Astrocyte (in vitro differentiated cells and primary cell): ENCODE measurements around the gene ZNF385C. TPM values are rescaled to one million over a fixed set of nuclear protein-coding genes. Genes with fewer than 3 reads are reported as not detected.

ENCODE experiments used
- DNase-seq: peaks from one replicate; pipeline ENCODE4 v3.0.0-alpha.2; 2010; ENCODE audit warnings: low read depth
- FAIRE-seq: peaks from 2 replicates; lab custom pipeline; 2011; peaks lifted over from hg19 to GRCh38; lab: Jason Lieb, UNC
- H2AFZ ChIP-seq: 2 replicates; pipeline ENCODE4 v1.6.0; 2012; ENCODE audit warnings: low read depth, low read length, inconsistent platforms
- H3K27ac ChIP-seq: 2 replicates; pipeline ENCODE4 v1.5.1; 2011; ENCODE audit warnings: low read depth, low read length, inconsistent platforms
- H3K27me3 ChIP-seq: 2 replicates; pipeline ENCODE4 v1.6.0; 2011; ENCODE audit warnings: low read length, inconsistent platforms; ENCODE audit not compliant: insufficient read depth
- H3K36me3 ChIP-seq: 2 replicates; pipeline ENCODE4 v1.5.1; 2011; ENCODE audit warnings: low read length, inconsistent platforms; ENCODE audit not compliant: insufficient read depth
- H3K4me1 ChIP-seq: 2 replicates; pipeline ENCODE4 v1.5.1; 2011; ENCODE audit warnings: low read length, inconsistent platforms; ENCODE audit not compliant: insufficient read depth
- H3K4me2 ChIP-seq: 2 replicates; pipeline ENCODE4 v1.6.0; 2012; ENCODE audit warnings: low read length, inconsistent platforms
- H3K4me3 ChIP-seq: 2 replicates; pipeline ENCODE4 v1.5.1; 2011; ENCODE audit warnings: low read depth, mild to moderate bottlenecking, low read length, inconsistent platforms; ENCODE audit not compliant: insufficient read depth
- H3K79me2 ChIP-seq: 2 replicates; pipeline ENCODE4 v1.6.0; 2012; ENCODE audit warnings: mild to moderate bottlenecking, low read length, inconsistent platforms; ENCODE audit not compliant: insufficient read depth
- H3K9ac ChIP-seq: 2 replicates; pipeline ENCODE4 v1.6.0; 2012; ENCODE audit warnings: mild to moderate bottlenecking, low read length, inconsistent platforms
- H3K9me3 ChIP-seq: 2 replicates; pipeline ENCODE4 v1.5.1; 2012; ENCODE audit warnings: low read depth, mild to moderate bottlenecking, low read length, inconsistent platforms; ENCODE audit not compliant: insufficient read depth
- H4K20me1 ChIP-seq: 2 replicates; pipeline ENCODE4 v1.6.0; 2012; ENCODE audit warnings: low read length, inconsistent platforms; ENCODE audit not compliant: insufficient read depth
- H3K27ac Mint-ChIP-seq: one replicate; pipeline ENCODE4 v1.8.0; 2021; ENCODE audit warnings: mild to moderate bottlenecking, mixed read lengths; ENCODE audit not compliant: unreplicated experiment
- H3K27me3 Mint-ChIP-seq: one replicate; pipeline ENCODE4 v1.8.0; 2021; ENCODE audit warnings: low read depth, mixed read lengths; ENCODE audit not compliant: unreplicated experiment
- H3K36me3 Mint-ChIP-seq: one replicate; pipeline ENCODE4 v1.8.0; 2021; ENCODE audit warnings: low read depth, mixed read lengths; ENCODE audit not compliant: unreplicated experiment
- H3K4me1 Mint-ChIP-seq: one replicate; pipeline ENCODE4 v1.8.0; 2021; ENCODE audit warnings: low read depth, mixed read lengths; ENCODE audit not compliant: unreplicated experiment
- H3K4me3 Mint-ChIP-seq: one replicate; pipeline ENCODE4 v1.8.0; 2021; ENCODE audit warnings: mild to moderate bottlenecking, moderate library complexity, mixed read lengths; ENCODE audit not compliant: unreplicated experiment
- H3K9me3 Mint-ChIP-seq: one replicate; pipeline ENCODE4 v1.8.0; 2021; ENCODE audit warnings: mild to moderate bottlenecking, mixed read lengths; ENCODE audit not compliant: unreplicated experiment
- EZH2 ChIP-seq: IDR thresholded peaks from 2 replicates; pipeline ENCODE4 v1.6.1; 2012; ENCODE audit warnings: mild to moderate bottlenecking, low read length, inconsistent platforms; ENCODE audit not compliant: insufficient read depth
- total RNA-seq: library from RNA; stranded (reverse); gene quantifications from 2 replicates; pipeline ENCODE4 v1.2.1, GENCODE V29; 2021
- TF ChIP-seq, protein P1 (sequence below): IDR thresholded peaks from 2 replicates; pipeline ENCODE4 v1.5.1; 2011; ENCODE audit warnings: low read depth, mild to moderate bottlenecking, inconsistent platforms, low read length, moderate library complexity; ENCODE audit not compliant: insufficient read depth

ZNF385C gene
- total RNA-seq, 1 donor from 2014 or later = 0.39 TPM

DNA sequence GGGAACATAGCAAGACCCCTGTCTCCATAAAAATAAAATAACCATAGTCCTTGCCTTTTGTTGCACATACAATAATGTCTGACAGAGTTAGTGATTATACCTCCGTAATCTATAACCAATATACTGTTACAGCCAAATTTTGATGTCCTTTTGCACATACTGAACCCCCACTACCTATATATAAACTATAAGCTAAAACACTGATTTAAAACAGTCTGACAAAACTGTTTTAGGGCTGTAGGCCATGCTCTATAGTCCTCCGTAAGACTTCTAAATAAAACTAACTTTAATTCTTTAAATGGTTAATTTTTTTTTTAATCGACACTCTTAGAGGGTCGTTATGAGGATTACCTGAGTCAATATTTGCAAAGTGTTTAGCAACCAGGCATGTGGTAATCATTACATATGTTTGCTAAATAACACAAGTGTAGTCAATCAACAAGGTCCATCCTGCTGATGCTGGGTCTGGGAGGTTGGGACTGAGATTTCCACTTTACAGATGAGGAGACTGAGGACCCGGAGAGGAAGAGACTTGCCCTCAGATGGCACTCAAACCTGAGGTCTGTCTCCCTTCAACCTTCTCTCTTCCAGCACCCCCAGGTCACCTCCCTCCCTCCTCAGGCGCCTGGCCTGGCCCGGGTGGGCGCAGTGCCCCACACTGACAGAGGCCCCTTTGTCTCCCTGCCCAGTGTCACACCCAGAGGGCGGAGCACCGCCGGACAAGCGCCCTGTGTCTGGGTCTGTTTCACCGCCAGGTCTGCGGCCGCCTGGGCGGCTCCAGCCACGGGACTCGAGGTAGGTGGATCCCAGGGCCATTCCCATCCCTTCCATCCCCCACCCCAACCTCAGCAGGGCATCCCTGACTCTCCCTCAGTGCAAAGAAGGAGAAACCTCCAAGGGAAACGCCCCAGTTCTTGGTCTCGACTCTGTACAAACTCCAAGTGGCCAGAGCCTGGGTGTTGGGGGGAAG lies 10.3 kb downstream of the ZNF385C start:
- Histone ChIP-seq H3K4me1 (no peaks in the 10 kb centered on the region), H3K9me3 (no peaks in the 10 kb centered on the region), H3K4me2 (no peak overlapping the region), H3K27me3 (peaks cover 9% of the 10 kb centered on the region), H3K36me3 (no peaks in the 10 kb centered on the region), H3K27ac (no peak overlapping the region), H3K9ac (no peak overlapping the region), H2AFZ (no peak overlapping the region), H3K4me3 (no peak overlapping the region), H4K20me1 (no peaks in the 10 kb centered on the region), H3K79me2 (no peaks in the 10 kb centered on the region)
- H3K9me3 Mint-ChIP-seq = no peaks in the 10 kb centered on the region
- peaks cover 18% of the 10 kb centered on the region for H3K27me3 Mint-ChIP-seq
- TF ChIP-seq, protein P1, sequence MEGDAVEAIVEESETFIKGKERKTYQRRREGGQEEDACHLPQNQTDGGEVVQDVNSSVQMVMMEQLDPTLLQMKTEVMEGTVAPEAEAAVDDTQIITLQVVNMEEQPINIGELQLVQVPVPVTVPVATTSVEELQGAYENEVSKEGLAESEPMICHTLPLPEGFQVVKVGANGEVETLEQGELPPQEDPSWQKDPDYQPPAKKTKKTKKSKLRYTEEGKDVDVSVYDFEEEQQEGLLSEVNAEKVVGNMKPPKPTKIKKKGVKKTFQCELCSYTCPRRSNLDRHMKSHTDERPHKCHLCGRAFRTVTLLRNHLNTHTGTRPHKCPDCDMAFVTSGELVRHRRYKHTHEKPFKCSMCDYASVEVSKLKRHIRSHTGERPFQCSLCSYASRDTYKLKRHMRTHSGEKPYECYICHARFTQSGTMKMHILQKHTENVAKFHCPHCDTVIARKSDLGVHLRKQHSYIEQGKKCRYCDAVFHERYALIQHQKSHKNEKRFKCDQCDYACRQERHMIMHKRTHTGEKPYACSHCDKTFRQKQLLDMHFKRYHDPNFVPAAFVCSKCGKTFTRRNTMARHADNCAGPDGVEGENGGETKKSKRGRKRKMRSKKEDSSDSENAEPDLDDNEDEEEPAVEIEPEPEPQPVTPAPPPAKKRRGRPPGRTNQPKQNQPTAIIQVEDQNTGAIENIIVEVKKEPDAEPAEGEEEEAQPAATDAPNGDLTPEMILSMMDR = no peak
- DNase-seq = no peak
- no peaks in the 10 kb centered on the region for H3K36me3 Mint-ChIP-seq
- FAIRE-seq = no peak
- H3K27ac Mint-ChIP-seq = no peak overlapping the region
- no peak overlapping the region for H3K4me3 Mint-ChIP-seq
- no peaks in the 10 kb centered on the region for H3K4me1 Mint-ChIP-seq

DNA sequence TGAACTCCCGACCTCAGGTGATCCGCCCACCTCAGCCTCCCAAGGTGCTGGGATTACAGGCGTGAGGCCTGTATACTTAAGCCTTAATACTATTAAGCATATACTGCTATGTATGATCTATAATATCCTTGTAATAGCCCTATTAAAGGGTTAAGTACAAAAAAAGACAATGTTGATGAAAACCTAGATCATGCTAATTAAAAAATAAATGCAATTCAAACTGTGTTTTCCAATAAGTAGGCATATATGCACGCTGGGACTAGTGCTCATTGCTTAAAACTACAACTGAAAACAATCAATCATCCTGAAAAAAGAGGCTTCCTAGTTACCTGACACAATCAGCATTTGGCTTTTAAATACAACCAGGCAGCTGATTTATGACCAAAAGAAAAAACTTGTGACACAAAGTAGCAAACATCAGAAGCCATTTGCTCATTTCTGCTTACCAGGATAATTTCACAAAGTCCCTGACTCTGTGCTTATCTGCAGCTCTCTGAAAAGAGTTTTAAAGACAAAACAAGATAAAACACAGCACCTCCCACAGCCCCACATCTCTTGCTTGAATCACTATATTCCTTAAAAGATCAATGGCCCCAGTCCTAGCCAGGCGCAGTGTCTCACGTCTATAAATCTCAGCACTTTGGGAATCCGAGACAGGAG lies 11.1 kb downstream of the ZNF385C start:
- no peak overlapping the region for H3K4me3 ChIP-seq
- FAIRE-seq (no peak), DNase-seq (no peak)
- peaks cover 18% of the 10 kb centered on the region for H3K27me3 Mint-ChIP-seq
- no peak overlapping the region for H3K4me3 Mint-ChIP-seq
- peaks cover 9% of the 10 kb centered on the region for H3K27me3 ChIP-seq
- no peaks in the 10 kb centered on the region for H3K36me3 Mint-ChIP-seq
- no peaks in the 10 kb centered on the region for H3K9me3 ChIP-seq
- TF ChIP-seq, protein P1 = no peak
- TF ChIP-seq EZH2 = no peak
- H3K27ac Mint-ChIP-seq = no peak overlapping the region
- no peaks in the 10 kb centered on the region for H4K20me1 ChIP-seq
- no peaks in the 10 kb centered on the region for H3K9me3 Mint-ChIP-seq
- H3K4me1 ChIP-seq = no peaks in the 10 kb centered on the region
- H3K4me1 Mint-ChIP-seq = no peaks in the 10 kb centered on the region
- H3K79me2 ChIP-seq = no peaks in the 10 kb centered on the region
- H2AFZ ChIP-seq = no peak overlapping the region
- H3K27ac ChIP-seq = no peak overlapping the region
- H3K4me2 ChIP-seq = no peak overlapping the region
- H3K9ac ChIP-seq = no peak overlapping the region
- H3K36me3 ChIP-seq = no peaks in the 10 kb centered on the region
